Lower leg skin (tissue), 3 donors: ENCODE measurements around the gene PLGRKT.
"Not testable (repeated sequence)": the region's sequence is repeated elsewhere in the genome, so short reads cannot be mapped to it uniquely, and the experiment has no call there.

ENCODE experiments used
- CTCF ChIP-seq, 3 donors: fragments of 450-650 bp; IDR thresholded peaks; one replicate each; pipeline ENCODE4 v1.5.1; 2016; ENCODE audit warnings: antibody characterized with exemption in 3 of 3, mild to moderate bottlenecking in 3 of 3, moderate library complexity in 2 of 3
- POLR2A ChIP-seq, 2 donors: fragments of 450-650 bp; IDR thresholded peaks; one replicate each; pipeline ENCODE4 v1.6.1; 2016 to 2017; ENCODE audit warnings: antibody characterized with exemption in 2 of 2, mild to moderate bottlenecking in 1 of 2, moderate library complexity in 1 of 2

- not testable (repeated sequence) for TF ChIP-seq POLR2A, CTCF (IDR thresholded peaks at IDR 0.05)
Observed at GRCh38 chr9:5433841-5434810, 3.6 kb downstream of the PLGRKT start.
